PC-3 (cell line): ENCODE data around the gene OVCA2.

Experiments
- CTCF ChIP-seq: fragments of 300-600 bp; sonication (generic); conservative IDR thresholded peaks from 2 replicates; pipeline ENCODE4 v1.5.1; 2017; ENCODE audit warnings: antibody characterized with exemption, low read depth, mild to moderate bottlenecking, low read length
- EZH2phosphoT487 ChIP-seq: fragments of 300-600 bp; sonication (generic); IDR thresholded peaks from 2 replicates; pipeline ENCODE4 v1.6.1; 2018; ENCODE audit warnings: mild to moderate bottlenecking, antibody characterized with exemption, low read length, borderline replicate concordance

DNA sequence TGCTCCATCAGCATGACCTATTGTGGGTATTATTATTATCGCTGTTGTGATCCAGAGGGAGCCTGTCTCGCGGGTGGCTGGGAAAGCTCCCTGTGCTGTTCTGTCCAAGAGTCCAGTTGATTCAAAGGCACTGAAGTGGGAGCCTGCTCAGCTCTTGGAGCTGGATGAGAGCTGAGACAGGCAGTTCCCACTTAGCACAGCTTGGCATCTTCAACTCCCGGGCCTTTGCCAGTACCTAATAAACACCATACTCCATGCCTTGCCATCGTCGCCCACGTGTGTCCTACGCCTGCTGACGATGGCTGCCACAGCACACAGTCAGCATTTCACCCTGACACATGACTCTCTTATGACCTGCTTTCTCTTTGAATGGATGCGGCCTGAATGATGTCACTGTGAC is 49.3 kb upstream of the OVCA2 start:
- TF ChIP-seq CTCF (no peak), EZH2phosphoT487 (no peak)
